Lung (tissue), 12 donors: ENCODE measurements around the gene PSMA7. TPM values are rescaled to one million over a fixed set of nuclear protein-coding genes. Genes with fewer than 3 reads are reported as not detected.

Experiments used
- ATAC-seq: fragments of 200-7000 bp; cut with Tn5 transposase; one replicate; pipeline ENCODE4 v1.9.1; 2020; ENCODE audit warnings: moderate number of reproducible peaks; ENCODE audit not compliant: insufficient read depth, low FRiP score
- DNase-seq, 3 donors: peaks; one replicate each; pipeline ENCODE4 v3.0.0-alpha.2; 2013 to 2017
- H3K27ac ChIP-seq, 2 donors: one replicate each; pipeline ENCODE4 v1.5.1; 2013; ENCODE audit warnings: mild to moderate bottlenecking in 2 of 2, moderate library complexity in 2 of 2, control low read depth in 1 of 2, inconsistent platforms in 1 of 2, low read depth in 1 of 2, low read length in 1 of 2
- H3K27me3 ChIP-seq, 3 donors: one replicate each; pipeline ENCODE4 v1.5.1; 2013; ENCODE audit warnings: low read length in 2 of 3; ENCODE audit not compliant: control insufficient read depth in 3 of 3, insufficient read depth in 3 of 3
- H3K36me3 ChIP-seq, 4 donors: one replicate each; pipeline ENCODE4 v1.5.1; 2013; ENCODE audit warnings: low read length in 4 of 4, mild to moderate bottlenecking in 1 of 4, moderate library complexity in 1 of 4; ENCODE audit not compliant: control insufficient read depth in 4 of 4, insufficient read depth in 4 of 4
- H3K4me1 ChIP-seq, 5 donors: one replicate each; pipeline ENCODE4 v1.5.1; 2013; ENCODE audit warnings: low read length in 5 of 5, mild to moderate bottlenecking in 2 of 5, moderate library complexity in 1 of 5; ENCODE audit not compliant: control insufficient read depth in 5 of 5, insufficient read depth in 5 of 5
- H3K4me3 ChIP-seq: one replicate; pipeline ENCODE4 v1.5.1; 2013; ENCODE audit warnings: mild to moderate bottlenecking, control low read depth, moderate library complexity
- H3K9ac ChIP-seq, 2 donors: one replicate each; pipeline ENCODE4 v1.5.1; 2013; ENCODE audit warnings: low read length in 2 of 2, control low read depth in 1 of 2; ENCODE audit not compliant: insufficient read depth in 1 of 2
- H3K9me3 ChIP-seq, 4 donors: one replicate each; pipeline ENCODE4 v1.5.1; 2013; ENCODE audit warnings: low read length in 3 of 4, mild to moderate bottlenecking in 1 of 4, moderate library complexity in 1 of 4; ENCODE audit not compliant: control insufficient read depth in 4 of 4, insufficient read depth in 3 of 4
- CTCF ChIP-seq: IDR thresholded peaks from 2 replicates; pipeline ENCODE4 v1.5.1; 2012; ENCODE audit warnings: mild to moderate bottlenecking; ENCODE audit errors: control extremely low read depth, extremely low read depth
- WGBS, 2 donors: extraction: QIAGEN DNeasy Blood & Tissue Kit; methylation state at CpG; one replicate each; pipeline ENCODE4 v1.1.7; 2013; 5-methylcytosine and 5-hydroxymethylcytosine counted together
- polyA plus RNA-seq, 2 donors: library from polyadenylated mRNA; stranded (reverse); fragments of 200-250 nt; gene quantifications; one replicate each; pipeline ENCODE4 v1.2.1, GENCODE V29; 2013
- total RNA-seq, 2 donors: library from RNA; depleted of rRNA in 1 of 2; stranded (reverse); fragments of >200 nt in 1 of 2; gene quantifications; one replicate each; pipeline ENCODE4 v1.2.1, GENCODE V29; 2014 to 2021
- donor health status: control.
- donor health status: control.
- donor health status: Bipolar disorder and iron deficiency.
- donor health status: healthy.
- donor health status: DM: yes; HTN: yes; CAD: no.

The PSMA7 gene
- total and polyA plus RNA-seq, 4 donors: 100 to 478 (median 258) TPM

GRCh38 chr20:62151835-62152364 lies 8.7 kb upstream of the PSMA7 start:
- no peak overlapping the region for H3K4me3 ChIP-seq
- H3K27me3 ChIP-seq: no peaks in the 10 kb centered on the region
- DNase-seq (no peak), ATAC-seq (no peak)
- H3K36me3 ChIP-seq: peaks cover 0 to 5% (median 1%) of the 10 kb centered on the region in 4 donors
- H3K9me3 ChIP-seq: peaks cover 0 to 2% (median 0%) of the 10 kb centered on the region in 4 donors
- H3K9ac ChIP-seq: no peak overlapping the region
- H3K27ac ChIP-seq: no peak overlapping the region
- TF ChIP-seq CTCF: no peak
- 90 to 96% methylated on average over 18 to 23 of the region's 23 CpGs for WGBS, 2 donors
- peaks cover 0 to 27% (median 7%) of the 10 kb centered on the region in 5 donors for H3K4me1 ChIP-seq

- Histone ChIP-seq H3K9me3 (peaks cover 0 to 2% (median 0%) of the 10 kb centered on the region in 4 donors), H3K4me1 (peaks cover 0 to 24% (median 7%) of the 10 kb centered on the region in 5 donors), H3K36me3 (peaks cover 0 to 5% (median 2%) of the 10 kb centered on the region in 4 donors), H3K9ac (no peak overlapping the region), H3K4me3 (no peak overlapping the region), H3K27ac (no peak overlapping the region), H3K27me3 (no peaks in the 10 kb centered on the region)
- DNase-seq (no peak), ATAC-seq (no peak)
- 92 to 93% methylated on average over 11 of the region's 11 CpGs for WGBS, 2 donors
- TF ChIP-seq CTCF: no peak
Measured at GRCh38 chr20:62151225-62151624, 8.0 kb upstream of the PSMA7 start.

GRCh38 chr20:62150310-62150575 lies 7.0 kb upstream of the PSMA7 start:
- Histone ChIP-seq H3K27me3 (no peaks in the 10 kb centered on the region), H3K4me1 (peaks cover 0 to 30% (median 7%) of the 10 kb centered on the region in 5 donors), H3K9me3 (peaks cover 0 to 2% (median 0%) of the 10 kb centered on the region in 4 donors), H3K36me3 (peaks cover 0 to 9% (median 4%) of the 10 kb centered on the region in 4 donors), H3K4me3 (no peak overlapping the region), H3K27ac (no peak overlapping the region), H3K9ac (no peak overlapping the region)
- no peak for TF ChIP-seq CTCF
- DNase-seq (no peak), ATAC-seq (no peak)
- 96% methylated on average over 11 of the region's 11 CpGs for WGBS, 2 donors
